Fibroblast of mammary gland (primary cell): Measurements from ENCODE around the gene CCDC85C.

Experiments
- DNase-seq: peaks from one replicate; pipeline ENCODE4 v3.0.0-alpha.2; 2010; ENCODE audit warnings: low read depth
- H3K4me3 ChIP-seq: 2 replicates; pipeline ENCODE4 v1.5.1; 2011; ENCODE audit warnings: low read depth, mild to moderate bottlenecking, low read length, moderate library complexity; ENCODE audit not compliant: control insufficient read depth
- TF ChIP-seq, protein P1 (sequence below): conservative IDR thresholded peaks from 2 replicates; pipeline ENCODE4 v1.5.1; 2011; ENCODE audit warnings: low read depth, low read length, inconsistent platforms; ENCODE audit not compliant: control insufficient read depth, insufficient read depth

The CCDC85C gene

DNA sequence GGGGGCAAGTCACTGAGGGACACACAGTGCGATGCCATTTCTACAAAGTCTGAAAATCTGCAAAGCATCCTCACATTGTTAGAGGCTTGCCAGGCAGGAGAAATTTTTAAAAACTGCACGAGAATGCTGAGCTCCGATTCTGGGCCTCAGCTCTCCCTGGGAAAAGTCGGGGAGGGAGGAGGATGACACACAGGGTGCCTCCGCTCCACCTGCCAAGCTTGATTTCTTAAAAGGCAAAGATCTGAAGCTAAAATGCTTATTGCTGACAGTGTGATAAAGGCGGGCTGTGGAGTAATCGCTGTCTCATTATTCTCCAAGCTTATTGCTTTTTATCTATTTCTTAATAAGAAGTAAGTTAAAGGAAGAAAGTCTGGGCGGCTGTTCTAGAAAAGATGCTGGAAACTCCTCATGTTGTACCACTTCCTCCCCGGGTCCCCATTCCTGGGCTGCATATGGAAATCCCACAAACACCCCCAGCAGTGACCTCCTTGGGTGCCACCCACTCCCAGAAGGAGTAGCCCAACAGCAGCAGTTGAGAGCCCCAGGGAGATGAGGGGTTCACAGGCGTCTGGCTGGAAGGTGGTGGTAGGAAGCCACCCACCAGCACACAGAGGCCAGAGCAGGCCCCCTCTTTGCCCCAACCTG lies 55.0 kb downstream of the CCDC85C start:
- no peak overlapping the region for H3K4me3 ChIP-seq
- DNase-seq, result no peak
- TF ChIP-seq, protein P1, sequence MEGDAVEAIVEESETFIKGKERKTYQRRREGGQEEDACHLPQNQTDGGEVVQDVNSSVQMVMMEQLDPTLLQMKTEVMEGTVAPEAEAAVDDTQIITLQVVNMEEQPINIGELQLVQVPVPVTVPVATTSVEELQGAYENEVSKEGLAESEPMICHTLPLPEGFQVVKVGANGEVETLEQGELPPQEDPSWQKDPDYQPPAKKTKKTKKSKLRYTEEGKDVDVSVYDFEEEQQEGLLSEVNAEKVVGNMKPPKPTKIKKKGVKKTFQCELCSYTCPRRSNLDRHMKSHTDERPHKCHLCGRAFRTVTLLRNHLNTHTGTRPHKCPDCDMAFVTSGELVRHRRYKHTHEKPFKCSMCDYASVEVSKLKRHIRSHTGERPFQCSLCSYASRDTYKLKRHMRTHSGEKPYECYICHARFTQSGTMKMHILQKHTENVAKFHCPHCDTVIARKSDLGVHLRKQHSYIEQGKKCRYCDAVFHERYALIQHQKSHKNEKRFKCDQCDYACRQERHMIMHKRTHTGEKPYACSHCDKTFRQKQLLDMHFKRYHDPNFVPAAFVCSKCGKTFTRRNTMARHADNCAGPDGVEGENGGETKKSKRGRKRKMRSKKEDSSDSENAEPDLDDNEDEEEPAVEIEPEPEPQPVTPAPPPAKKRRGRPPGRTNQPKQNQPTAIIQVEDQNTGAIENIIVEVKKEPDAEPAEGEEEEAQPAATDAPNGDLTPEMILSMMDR, result no peak

DNA sequence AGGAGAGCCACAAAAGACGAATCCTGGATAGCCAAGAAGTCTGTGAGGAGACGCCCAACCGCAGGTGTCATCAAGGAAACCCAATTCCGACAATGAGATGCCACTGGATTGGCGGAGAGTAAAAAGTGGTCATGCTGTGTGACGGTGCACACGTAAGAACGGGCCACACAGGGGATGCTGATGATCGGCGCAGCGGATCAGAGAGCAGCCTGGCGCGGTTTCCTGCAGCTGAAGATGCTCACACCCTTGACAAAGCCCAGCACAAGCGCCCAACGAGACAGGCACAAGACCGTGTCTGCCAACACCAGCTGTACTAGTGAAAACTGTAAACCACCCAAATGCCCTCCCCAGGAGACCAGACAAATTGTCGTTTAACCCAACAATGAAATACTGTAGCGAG lies 55.8 kb downstream of the CCDC85C start:
- TF ChIP-seq, protein P1, result no peak
- DNase-seq, result no peak
- no peak overlapping the region for H3K4me3 ChIP-seq

DNA sequence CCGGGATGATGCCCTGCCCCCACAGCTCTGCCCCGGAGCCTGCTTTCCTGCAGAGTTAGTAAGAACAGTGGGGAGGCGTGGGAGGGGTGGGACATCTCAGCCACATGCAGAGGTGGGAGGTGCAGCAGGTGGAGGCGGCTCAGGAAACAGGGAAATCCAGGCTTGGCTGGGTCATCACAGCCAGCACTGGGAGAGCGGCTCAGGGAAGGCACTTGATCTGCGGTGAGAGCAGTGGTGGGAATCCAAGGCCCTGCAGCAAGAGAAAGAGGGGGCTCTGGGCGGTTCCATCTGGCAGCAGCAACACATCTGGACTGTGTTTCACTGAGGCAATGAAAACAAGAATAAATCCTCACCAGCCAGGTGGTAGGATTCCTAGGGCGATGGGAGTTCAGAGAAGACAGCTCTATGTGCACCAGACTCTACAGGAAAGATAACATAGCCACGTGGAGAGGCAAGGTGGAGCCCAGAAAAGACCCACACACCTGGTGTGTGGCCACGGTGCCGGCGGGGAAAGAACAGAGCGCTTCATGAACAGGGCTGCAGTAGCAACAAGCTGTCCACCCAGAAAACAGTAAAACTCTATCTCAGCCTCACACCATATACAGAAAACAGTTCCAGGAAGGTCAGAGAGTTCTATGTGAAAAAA lies 57.6 kb downstream of the CCDC85C start:
- TF ChIP-seq, protein P1, result no peak
- no peak for DNase-seq

DNA sequence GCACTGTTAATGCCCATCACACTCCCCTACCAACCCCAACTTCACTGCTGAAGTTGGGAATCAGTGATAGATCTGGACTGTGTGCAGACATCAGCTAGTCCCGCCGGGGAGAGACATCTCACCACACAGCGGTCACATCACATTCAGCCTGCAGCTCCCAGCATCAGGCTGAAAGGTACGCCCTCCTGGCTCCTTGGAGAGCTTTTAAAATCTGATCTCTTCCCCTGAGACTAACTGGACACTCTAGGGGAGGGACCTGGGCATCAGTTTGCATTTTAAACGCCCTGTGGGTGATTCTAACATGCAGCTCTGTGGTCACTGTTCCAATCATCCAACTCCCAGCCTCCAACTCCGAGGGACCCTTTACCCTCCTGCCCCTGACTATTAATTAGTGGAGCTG lies 58.4 kb downstream of the CCDC85C start:
- H3K4me3 ChIP-seq, result no peak overlapping the region
- DNase-seq, result no peak
- TF ChIP-seq, protein P1, result no peak

More for the DNA sequence above, 57.6 kb downstream of the CCDC85C start:
- no peak overlapping the region for H3K4me3 ChIP-seq

DNA sequence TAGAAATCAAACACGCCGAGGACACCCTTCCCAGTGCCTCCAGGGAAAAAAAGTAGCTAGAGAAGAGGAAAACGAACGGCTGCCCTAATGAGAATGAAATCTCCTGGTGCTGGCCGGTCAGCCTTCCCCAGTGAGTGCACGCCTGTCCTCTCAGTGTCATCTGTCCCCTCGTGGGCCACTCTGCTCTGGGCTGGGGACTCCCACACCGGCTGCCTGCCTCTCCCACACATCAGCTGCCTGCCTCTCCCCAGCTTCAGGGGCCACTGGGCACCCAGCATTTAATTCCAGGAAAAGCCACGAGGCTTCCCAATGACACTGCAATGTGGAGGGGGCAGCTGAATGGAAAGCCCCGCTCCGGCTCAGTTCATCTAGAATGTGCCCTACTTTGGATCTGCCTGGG lies 59.0 kb downstream of the CCDC85C start:
- DNase-seq, result no peak
- TF ChIP-seq, protein P1, result no peak

DNA sequence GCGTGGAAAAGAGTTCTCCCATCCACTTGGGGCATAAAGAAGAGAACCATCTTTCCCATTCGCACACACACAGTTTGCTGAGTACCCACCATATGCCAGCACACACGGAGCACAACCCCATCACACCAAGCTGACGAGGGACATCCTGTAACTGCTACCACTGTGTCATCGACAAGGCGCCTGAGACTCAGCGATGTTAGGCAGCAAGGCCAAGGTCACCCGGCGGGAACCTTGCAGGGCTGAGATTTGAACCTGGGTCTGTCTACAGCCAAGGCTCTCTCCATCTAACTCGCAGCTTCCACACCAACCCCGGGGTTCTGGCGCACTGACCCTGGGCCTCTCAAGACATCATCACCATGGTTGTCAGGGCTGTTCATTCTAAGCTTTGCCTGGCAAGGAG lies 60.0 kb downstream of the CCDC85C start:
- H3K4me3 ChIP-seq, result no peak overlapping the region
- no peak for DNase-seq
- TF ChIP-seq, protein P1, result no peak

More for the DNA sequence above, 59.0 kb downstream of the CCDC85C start:
- no peak overlapping the region for H3K4me3 ChIP-seq
